Parathyroid adenoma (tissue), 2 donors: ENCODE results near the gene HNRNPM.
"Not testable (repeated sequence)": the region's sequence is repeated elsewhere in the genome, so short reads cannot be mapped to it uniquely, and the experiment has no call there.

Experiments
- H2AFZ ChIP-seq: fragments of 300-600 bp; sonication (generic); one replicate; pipeline ENCODE4 v1.7.0; 2017; ENCODE audit warnings: antibody characterized with exemption, mild to moderate bottlenecking
- H3K27ac ChIP-seq: fragments of 300-600 bp; sonication (generic); one replicate; pipeline ENCODE4 v1.7.0; 2017
- H3K27me3 ChIP-seq: fragments of 300-600 bp; sonication (generic); one replicate; pipeline ENCODE4 v1.7.0; 2017; ENCODE audit warnings: low read length; ENCODE audit not compliant: control insufficient read depth, insufficient read depth
- H3K36me3 ChIP-seq: fragments of 300-600 bp; sonication (generic); one replicate; pipeline ENCODE4 v1.7.0; 2017; ENCODE audit warnings: low read length; ENCODE audit not compliant: control insufficient read depth, insufficient read depth
- H3K4me1 ChIP-seq: fragments of 300-600 bp; sonication (generic); one replicate; pipeline ENCODE4 v1.7.0; 2017; ENCODE audit warnings: control low read depth
- H3K4me2 ChIP-seq: fragments of 300-600 bp; sonication (generic); one replicate; pipeline ENCODE4 v1.7.0; 2017; ENCODE audit warnings: low read length
- H3K4me3 ChIP-seq: fragments of 300-600 bp; sonication (generic); one replicate; pipeline ENCODE4 v1.7.0; 2017; ENCODE audit warnings: low read depth, low read length
- H3K79me2 ChIP-seq: fragments of 300-600 bp; sonication (generic); one replicate; pipeline ENCODE4 v1.7.0; 2017; ENCODE audit warnings: control low read depth
- H3K9ac ChIP-seq: fragments of 300-600 bp; sonication (generic); one replicate; pipeline ENCODE4 v1.7.0; 2017; ENCODE audit warnings: mild to moderate bottlenecking
- H3K9me3 ChIP-seq: fragments of 300-600 bp; sonication (generic); one replicate; pipeline ENCODE4 v1.7.0; 2017; ENCODE audit warnings: low read length; ENCODE audit not compliant: control insufficient read depth
- CTCF ChIP-seq: fragments of 300-600 bp; sonication (generic); IDR thresholded peaks from one replicate; pipeline ENCODE4 v1.7.0; 2017; ENCODE audit warnings: antibody characterized with exemption, mild to moderate bottlenecking
- donor health status: primary hyperparathyroidism.

HNRNPM gene

GRCh38 chr19:8413629-8413995 is 31.2 kb upstream of the HNRNPM start:
- H2AFZ ChIP-seq: peak overlapping the region; percentile 86
- H3K4me2 ChIP-seq: peak overlapping the region; percentile 99
- H3K79me2 ChIP-seq: no peaks in the 10 kb centered on the region
- H3K4me3 ChIP-seq: peak overlapping the region; percentile 73
- no peaks in the 10 kb centered on the region for H3K9me3 ChIP-seq
- H3K27me3 ChIP-seq: no peaks in the 10 kb centered on the region
- no peak overlapping the region for H3K27ac ChIP-seq
- no peak overlapping the region for H3K9ac ChIP-seq
- no peak for TF ChIP-seq CTCF
- H3K4me1 ChIP-seq: no peaks in the 10 kb centered on the region
- no peaks in the 10 kb centered on the region for H3K36me3 ChIP-seq

- no peaks in the 10 kb centered on the region for H3K79me2 ChIP-seq
- no peak overlapping the region for H3K27ac ChIP-seq
- no peaks in the 10 kb centered on the region for H3K4me1 ChIP-seq
- TF ChIP-seq CTCF: no peak
- no peak overlapping the region for H3K9ac ChIP-seq
- no peak overlapping the region for H3K4me3 ChIP-seq
- no peaks in the 10 kb centered on the region for H3K9me3 ChIP-seq
- no peak overlapping the region for H2AFZ ChIP-seq
- no peaks in the 10 kb centered on the region for H3K36me3 ChIP-seq
- H3K27me3 ChIP-seq: no peaks in the 10 kb centered on the region
- no peak overlapping the region for H3K4me2 ChIP-seq
These were observed 28.0 kb upstream of the HNRNPM start for GRCh38 chr19:8416796-8417195.

GRCh38 chr19:8421484-8422461 is 23.0 kb upstream of the HNRNPM start:
- no peak overlapping the region for H3K27ac ChIP-seq
- TF ChIP-seq CTCF: no peak

GRCh38 chr19:8423817-8424223 is 21.0 kb upstream of the HNRNPM start:
- Histone ChIP-seq H3K4me3 (no peak overlapping the region), H3K4me1 (no peaks in the 10 kb centered on the region), H3K27me3 (no peaks in the 10 kb centered on the region), H3K79me2 (no peaks in the 10 kb centered on the region), H3K9me3 (no peaks in the 10 kb centered on the region), H2AFZ (no peak overlapping the region), H3K4me2 (no peak overlapping the region), H3K36me3 (no peaks in the 10 kb centered on the region), H3K27ac (peak overlapping the region; percentile 74), H3K9ac (no peak overlapping the region)
- no peak for TF ChIP-seq CTCF

More at GRCh38 chr19:8421484-8422461, 23.0 kb upstream of the HNRNPM start:
- Histone ChIP-seq H3K27me3 (no peaks in the 10 kb centered on the region), H3K9me3 (no peaks in the 10 kb centered on the region), H3K36me3 (no peaks in the 10 kb centered on the region), H2AFZ (no peak overlapping the region), H3K4me1 (no peaks in the 10 kb centered on the region), H3K4me2 (no peak overlapping the region), H3K9ac (no peak overlapping the region), H3K4me3 (no peak overlapping the region), H3K79me2 (no peaks in the 10 kb centered on the region)

GRCh38 chr19:8425331-8425730 is 19.4 kb upstream of the HNRNPM start:
- H3K9me3 ChIP-seq, H3K4me1 ChIP-seq, H3K36me3 ChIP-seq, H3K4me3 ChIP-seq, H3K4me2 ChIP-seq, H3K79me2 ChIP-seq, H2AFZ ChIP-seq, H3K27me3 ChIP-seq, H3K27ac ChIP-seq, H3K9ac ChIP-seq: not testable (repeated sequence)
